HG03175 (cell line): Measurements from ENCODE around the gene KDM1B.
"Not testable (repeated sequence)": the region's sequence is repeated elsewhere in the genome, so short reads cannot be mapped to it uniquely, and the experiment has no call there.

Experiments
- ATAC-seq: cut with Tn5 transposase; IDR thresholded peaks from one replicate; pipeline ENCODE4 v1.9.1; 2021; ENCODE audit warnings: mild to moderate bottlenecking, moderate library complexity; ENCODE audit not compliant: unreplicated experiment

The KDM1B gene

DNA sequence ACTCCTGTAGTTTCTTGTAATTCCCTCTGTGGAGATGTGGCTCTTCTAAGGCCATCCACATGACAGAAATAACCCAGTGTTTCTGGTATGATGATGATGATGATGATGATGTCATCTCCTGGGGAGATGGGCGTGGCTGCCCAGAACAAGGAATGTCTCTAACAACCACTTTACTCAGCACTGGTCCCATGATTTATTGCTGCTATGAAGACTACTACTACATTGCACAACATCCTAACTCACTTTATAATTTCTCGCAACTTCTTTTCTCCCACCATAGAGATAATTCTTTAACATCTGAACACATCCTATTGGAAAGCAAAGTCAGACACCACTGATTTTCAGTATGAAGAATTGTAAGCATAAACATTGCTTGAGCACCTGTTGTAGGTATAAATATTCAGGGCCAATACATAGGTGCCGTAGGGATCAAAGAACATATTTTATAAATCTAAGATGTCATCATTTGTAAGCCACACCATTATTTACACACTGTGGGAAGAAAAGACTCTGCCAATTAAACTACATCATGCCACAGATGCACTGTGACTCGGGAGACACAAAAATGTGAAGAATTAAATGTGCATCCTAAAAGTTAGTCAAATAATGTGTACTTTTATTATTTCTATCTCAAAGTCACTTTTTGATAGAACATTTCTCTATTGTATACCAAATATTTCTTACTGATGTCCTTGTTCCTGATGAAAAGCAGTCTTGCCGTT, 6.8 kb upstream of the KDM1B start:
- no peak for ATAC-seq

DNA sequence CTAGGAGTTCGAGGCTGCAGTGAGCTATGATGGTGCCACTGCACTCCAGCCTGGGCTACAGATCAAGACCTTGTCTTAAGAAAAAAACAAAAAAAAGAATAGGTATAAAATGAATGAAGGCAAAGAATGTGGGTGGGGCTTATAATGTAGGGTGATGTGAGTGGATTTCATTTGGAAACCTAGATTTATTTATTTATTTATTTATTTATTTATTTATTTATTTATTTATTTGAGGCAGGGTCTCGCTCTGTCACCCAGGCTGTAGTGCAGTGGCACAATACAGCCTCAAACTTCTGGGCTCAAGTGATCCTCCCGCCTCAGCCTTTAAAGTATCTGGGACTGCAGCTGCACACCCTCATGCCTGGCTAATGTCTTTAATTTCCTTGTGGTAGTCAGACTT, 3.8 kb upstream of the KDM1B start:
- not testable (repeated sequence) for ATAC-seq

DNA sequence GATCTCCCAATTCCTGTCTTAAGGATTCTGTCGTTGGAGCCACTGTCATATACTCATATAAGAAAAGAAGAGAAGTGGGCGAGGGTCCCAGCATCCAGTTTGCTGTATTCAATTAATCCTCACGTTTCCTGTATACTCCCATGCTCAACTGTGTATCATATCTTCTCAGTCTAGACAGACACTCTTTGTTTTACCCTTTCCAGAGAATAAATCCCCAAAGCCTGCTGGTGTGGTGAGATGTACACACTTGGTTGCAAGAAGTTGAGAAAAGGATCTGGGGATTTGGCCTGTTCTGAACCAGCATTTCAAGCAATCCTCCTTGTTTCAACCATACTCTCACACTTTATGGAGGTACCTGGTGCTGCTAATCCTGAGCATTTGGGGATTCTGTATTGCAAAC, 3.4 kb upstream of the KDM1B start:
- no peak for ATAC-seq

DNA sequence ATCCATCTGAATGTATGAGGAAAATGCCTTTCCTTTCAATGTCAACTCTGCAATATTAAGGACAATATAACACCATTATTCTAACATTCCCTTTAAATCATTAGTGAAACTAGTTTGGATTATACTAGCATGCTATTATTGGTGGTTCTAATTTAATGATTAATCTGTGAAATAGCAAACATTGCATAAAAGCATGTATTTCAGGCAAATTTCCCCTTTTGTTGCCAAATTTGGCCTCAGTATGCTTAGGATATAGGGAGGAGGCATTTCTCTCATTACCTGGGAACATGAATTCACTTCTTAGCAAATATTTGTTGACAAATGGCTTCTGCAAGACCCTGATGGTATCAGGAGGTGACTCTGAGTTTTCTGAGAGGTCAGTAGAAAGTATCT, 1.9 kb upstream of the KDM1B start:
- ATAC-seq: no peak

DNA sequence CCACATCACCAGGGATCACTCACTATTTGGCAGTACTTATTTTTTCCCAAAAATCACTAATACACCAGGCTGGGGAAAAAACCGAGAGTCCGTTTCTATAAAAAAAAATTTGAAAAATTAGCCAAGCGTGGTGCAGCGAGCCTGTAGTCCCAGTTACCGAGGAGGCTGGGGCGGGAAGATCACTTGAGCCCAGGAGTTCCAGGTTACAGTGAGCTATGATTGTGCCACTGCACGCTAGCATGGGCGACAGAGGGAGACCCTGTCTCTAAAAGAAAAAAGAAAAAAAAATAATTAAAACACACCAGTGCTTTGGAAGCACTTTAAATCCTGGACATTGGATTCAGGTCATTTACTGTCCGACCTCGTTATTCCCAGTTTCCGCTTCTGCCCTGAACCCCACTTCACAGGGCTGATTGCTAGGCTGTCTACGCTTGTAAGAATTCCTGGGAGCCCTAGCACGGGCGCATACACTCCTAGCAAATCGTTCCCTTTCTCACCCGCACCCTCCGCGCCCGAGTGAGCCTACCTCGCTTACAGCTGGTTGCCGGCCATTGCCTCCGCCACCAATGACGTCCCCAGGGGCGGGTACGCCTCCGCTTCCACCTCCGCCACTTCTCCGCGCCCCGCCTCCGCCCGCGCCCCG, 594 bp upstream of the KDM1B start, which contains the start of gene TPMT:
TPMT (minus strand) TSS at position 571 of the 643 bp plus-strand sequence. CDS start 5,950 bp downstream, outside the sequence.
- ATAC-seq: peak; percentile 58

DNA sequence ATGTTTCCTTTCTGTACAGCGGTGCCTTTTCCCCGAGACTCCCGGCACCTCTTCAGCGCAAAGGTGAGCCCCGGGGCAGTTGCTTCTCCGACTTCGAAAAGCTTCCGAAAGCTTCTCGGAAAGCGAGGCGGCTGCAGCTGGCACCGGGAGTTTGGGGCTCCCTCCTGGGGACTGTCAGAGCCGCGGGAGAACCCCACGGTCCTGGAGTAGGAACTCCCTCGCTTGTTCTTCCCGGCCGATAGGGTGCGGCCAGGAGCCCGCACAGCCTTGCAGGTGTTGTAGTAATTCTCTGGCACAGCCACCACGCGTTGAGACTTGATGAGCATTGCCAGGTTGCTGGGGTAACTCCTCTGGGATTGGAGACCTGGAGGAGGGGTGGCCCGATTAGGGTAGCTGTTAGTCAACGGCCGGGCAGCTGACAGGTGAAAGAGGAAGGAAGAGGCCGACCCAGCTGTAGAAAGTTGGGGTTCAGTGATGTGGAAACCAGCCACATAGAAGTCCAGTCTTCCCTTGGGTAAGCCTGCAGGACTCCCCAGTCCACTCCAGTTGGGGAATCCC, 721 bp downstream of the KDM1B start:
- ATAC-seq: peak; percentile 32

DNA sequence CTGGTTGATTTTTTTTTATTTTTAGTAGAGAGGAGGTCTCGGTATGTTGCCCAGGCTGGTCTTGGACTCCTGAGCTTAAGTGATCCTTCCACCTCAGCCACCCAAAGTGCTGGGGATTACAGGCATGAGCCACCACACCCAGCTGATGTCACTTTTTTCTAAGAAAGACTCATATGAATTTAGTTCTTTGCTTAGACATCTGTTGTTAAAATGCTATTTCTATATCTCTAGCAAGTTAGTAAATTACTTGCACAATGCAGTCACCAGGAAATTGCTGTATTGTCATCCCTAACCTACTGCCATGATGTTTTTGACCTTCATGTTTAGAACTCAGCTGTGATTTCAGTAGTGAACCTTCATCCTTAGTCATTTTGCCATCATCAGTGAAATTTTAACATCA, 5.7 kb downstream of the KDM1B start:
- ATAC-seq: no peak

DNA sequence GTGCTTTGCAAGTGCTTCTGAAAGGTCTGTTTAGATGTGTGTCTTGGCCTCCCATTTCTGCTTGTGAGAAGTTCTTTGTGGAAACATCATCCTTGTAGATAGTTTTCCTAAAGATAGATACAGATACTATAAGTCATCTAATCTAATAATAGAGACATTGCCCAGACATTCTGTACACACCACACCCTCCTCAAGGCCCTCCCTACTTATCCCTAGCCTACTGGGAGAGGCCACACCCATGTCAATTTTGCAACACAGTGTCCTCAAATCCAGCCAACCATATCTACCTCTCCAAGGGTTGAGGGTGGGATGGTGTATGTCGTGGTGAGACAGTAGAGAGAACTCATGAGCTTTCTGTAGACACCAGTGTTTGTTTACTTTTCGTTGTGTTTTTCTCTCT, 6.2 kb downstream of the KDM1B start:
- no peak for ATAC-seq

DNA sequence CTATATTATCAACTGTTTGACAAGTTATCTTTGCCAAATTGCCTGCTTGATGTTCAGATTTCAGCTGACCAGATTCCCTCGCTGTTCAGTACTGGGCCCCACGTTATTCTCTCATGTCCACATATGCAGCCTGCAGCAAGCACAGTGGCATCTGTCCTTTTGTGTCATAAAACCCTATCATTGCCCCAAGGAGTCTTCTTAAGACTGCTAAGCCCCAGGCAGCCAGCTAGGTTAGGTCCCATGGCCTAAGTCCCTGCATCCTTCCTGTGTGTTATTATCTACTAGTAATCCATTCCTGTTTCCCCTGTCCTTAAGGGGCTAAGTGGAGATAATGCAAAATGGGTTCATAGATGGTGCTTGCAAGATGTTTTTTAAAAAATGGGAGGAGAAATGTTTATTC, 7.2 kb downstream of the KDM1B start:
- no peak for ATAC-seq

DNA sequence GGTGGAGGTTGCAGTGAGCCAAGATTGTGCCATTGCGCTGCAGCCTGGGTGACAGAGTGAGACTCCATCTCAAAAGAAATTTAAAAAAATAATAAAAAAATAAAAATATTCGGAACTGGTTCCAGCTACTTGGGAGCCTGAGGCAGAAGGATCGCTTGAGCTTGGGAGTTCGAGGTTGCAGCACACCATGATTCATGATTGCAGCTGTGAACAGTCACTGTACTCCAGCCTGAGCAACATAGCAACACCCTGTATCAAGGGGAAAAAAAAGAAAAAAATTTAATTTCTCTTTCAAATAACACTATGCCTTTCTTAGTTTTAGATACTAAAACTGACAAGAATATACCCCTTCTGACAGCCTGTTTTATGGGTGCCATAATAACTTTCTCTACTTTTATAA, 10.5 kb downstream of the KDM1B start:
- ATAC-seq: no peak

DNA sequence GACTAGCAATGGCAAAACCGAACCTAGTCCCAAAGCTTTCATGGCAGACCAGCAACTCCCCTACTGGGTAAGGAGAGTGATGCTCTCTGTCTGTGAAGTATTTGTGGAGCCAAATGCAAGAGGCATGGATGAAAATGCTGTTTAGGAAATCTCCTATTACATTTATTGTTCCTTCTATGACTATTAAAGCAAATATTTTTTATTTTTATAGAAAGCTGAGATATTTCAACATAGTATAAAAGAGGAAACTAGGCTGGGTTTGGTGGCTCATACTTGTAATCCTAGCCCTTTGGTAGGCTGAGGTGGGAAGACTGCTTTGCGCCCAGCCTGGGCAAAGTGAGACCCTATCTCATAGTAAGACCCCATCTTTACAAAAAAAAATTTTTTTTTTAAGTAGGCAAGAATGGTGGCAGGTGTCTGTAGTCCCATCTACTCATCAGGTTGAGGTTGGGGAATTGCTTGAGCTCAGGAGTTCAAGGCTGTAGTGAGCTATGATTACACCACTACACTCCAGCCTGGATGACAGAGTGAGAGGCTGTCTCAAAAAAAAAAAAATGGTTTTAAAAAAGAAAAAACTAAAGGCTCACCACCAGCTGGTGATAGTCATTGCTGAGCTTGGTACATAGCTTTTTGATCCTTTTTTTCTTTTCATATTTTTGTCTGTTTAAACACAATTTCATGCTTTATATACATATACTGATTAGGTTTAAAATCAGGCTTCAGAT, 11.3 kb downstream of the KDM1B start:
- ATAC-seq: no peak

DNA sequence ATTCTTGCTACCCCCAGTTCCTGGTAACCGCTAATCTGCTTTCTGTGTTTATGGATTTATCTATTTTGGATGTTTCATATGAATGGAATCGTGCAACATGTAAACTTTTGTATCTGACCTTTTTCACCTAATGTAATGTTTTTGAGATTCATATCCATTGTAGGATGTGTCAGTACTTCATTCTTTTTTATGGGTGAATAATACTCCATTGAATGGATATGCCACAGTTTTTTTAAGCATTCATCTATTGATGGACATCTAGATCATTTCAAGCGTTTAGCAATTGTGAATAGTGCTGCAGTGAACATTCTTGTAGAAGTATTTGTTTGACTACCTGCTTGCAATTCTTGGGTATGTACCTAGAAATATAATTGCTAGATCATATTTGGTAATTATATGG, 13.0 kb downstream of the KDM1B start:
- ATAC-seq: no peak

DNA sequence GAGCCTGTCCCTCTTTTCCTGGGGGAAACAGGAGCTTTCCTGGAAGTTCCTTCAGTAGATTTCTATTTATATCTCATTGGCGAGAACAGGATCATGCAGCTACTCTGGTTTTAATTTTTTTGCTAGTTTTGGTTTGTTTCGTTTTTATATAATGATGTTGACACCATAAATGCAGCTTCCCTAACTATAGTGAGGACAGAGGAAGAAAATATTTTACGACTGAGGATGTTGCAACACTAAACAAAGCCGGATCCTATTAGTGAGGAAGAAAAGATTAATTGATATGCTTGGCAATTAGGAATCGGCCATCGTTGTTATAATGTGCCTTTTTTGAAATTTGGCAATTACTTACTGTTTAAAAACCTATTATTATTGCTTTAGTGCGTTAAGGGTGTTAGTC, 16.6 kb downstream of the KDM1B start:
- no peak for ATAC-seq

DNA sequence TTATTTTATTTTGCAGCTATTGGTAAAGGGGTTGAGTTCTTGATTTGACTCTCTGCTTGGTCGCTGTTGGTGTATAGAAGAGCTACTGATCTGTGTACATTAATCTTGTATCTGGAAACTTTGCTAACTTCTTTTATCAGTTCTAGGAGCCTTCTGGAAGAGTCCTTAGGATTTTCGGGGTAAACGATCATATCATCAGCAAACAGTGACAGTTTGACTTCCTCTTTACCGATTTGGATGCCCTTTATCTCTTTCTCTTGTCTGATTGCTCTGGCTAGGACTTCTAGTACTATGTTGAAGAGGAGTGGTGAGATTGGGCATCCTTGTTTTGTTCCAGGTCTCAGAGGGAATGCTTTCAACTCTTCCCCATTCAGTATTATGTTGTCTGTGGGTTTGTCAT, 21.0 kb downstream of the KDM1B start:
- ATAC-seq: not testable (repeated sequence)

DNA sequence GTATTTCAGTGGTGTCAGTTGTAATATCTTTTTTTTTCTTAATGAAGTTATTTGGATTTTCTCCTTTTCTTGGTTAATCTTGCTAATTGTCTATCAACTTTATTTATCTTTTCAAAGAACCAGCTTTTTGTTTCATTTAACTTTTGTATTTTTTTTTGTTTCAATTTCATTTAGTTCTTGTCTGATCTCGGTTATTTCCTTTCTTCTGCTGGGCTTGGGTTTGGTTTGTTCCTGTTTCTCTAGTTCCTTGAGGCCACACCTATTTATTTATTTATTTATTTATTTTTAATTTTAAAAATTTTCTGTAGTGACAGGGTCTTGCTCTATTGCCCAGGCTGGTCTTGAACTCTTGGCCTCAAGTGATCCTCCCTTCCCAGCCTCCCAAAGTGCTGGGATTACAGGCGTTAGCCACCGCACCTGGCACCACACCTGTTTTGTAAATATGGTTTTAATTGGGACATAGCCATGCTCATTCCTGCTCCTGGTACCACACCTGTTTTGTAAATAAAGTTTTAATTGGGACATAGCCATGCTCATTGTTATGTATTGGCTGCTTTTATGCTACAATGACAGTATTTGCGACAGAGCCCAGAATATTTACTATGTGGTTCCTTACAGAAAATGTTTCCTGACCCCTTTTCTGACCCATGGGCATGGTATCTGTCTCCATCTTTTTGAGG, 22.2 kb downstream of the KDM1B start:
- ATAC-seq: no peak

DNA sequence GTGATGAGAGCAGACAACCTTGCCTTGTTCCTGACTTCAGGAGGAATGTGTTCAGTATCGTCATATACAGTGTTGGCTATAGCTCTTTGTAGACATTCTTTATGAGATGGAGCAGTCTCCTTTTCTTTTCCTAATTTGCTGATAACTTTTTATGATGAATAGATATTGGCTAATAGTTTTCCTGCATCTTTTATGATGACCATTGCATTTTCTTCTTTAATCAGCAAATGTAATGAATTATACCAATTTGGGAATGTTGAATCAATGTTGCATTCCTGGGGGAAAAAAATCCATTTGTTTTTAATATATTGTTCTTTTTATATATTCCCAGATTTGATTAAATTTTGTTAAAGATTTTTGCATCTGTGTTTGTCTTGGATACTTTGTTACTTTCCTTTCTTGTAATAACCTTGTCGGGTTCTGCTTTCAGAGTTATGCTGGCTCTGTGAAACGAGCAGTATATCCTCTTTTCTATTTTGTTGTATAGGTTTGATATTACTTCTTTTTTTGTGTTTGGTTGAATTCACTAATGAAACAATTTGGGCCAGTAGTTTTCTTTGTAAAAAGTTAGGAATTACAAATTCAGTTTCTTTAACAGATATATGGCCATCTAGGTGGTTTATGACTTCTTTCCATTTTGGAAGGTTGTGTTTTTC, 23.9 kb downstream of the KDM1B start:
- ATAC-seq: no peak

DNA sequence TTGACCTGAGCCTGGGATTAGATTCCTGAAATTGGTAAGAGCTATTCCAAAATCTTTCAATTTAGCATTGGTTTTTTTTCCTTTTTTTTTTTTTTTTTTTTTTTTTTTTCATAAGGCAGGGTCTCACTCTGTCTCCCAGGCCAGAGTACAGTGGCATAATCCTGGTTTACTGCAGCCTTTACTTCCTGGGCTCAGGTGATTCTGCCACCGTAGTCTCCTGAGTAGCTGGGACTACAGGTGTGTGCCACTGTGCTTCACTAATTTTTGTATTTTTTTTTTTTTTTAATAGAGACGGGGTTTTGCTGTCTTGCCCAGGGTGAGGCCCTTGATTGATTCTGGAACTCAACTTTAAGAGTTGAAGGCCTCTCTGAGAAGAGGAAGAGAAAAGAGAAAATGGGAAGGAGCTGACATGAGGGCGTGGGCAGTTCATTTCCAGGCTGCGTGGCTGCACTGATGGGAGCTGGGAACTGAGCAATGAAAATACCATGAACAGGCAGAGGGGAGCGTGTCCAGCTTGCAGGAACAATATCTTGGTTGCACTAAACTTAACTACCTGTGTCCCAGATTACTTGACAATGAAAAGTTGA, 24.6 kb downstream of the KDM1B start:
- no peak for ATAC-seq

DNA sequence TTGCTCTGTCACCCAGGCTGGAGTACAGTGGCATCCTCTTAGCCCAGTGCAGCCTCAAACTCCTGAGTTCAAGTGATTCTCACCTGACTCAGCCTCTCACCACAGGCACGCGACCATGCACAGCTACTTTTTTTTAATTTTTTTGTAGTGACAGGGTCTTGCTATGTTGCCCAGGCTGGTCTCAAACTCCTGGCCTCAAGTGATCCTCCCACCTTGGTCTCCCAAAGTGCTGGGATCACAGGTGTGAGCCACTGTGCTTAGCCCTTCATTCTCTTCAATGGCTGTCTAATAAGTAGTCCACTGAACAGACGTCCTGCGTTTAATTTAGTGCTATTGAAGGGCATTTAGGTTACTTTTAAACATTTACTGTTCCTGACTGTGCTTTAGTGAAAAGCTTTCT, 27.3 kb downstream of the KDM1B start:
- ATAC-seq: no peak

DNA sequence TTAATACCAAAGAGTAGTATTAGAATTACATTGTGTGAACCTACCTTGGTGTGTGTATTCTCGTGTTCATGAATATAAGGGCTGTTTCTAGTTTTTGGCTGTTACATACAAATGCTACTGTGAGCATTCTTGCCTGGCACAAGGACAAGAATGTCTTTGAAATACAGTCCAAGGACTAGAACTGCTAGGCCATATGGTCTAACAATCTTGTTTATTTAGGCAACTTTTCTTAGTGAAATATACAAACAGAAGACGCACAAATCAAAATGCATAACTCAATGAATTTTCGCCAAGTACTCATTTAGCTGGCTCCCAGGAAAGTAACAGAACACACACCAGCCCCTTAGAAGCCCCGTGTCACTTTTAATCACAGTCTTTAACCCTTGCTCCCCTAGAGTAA, 28.5 kb downstream of the KDM1B start:
- ATAC-seq: no peak

DNA sequence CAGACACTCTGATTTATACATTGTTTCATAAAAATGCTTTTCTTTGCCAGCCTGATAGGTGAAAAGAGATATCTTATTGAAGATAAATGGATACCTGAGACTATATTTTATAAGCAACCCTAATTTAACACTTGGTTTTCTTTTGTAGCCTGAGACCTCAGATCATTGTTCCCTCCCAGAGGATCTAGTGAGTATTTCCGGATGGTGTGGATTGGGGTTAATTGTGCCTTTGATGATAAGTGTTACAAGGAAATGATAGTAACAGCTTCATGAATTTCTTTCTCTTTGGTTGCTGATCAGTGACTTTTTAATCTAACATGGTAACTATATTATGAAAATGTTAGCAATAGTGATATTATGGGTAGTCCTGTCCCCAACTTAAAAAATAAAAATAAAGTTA, 30.4 kb downstream of the KDM1B start:
- ATAC-seq: no peak
